ENCODE measurements around the gene CBFA2T3. TPM values are rescaled to one million over a fixed set of nuclear protein-coding genes. Genes with fewer than 3 reads are reported as not detected.

The CBFA2T3 gene
- total RNA-seq, 1 experiment from 2014 or later: 2.9 TPM

DNA sequence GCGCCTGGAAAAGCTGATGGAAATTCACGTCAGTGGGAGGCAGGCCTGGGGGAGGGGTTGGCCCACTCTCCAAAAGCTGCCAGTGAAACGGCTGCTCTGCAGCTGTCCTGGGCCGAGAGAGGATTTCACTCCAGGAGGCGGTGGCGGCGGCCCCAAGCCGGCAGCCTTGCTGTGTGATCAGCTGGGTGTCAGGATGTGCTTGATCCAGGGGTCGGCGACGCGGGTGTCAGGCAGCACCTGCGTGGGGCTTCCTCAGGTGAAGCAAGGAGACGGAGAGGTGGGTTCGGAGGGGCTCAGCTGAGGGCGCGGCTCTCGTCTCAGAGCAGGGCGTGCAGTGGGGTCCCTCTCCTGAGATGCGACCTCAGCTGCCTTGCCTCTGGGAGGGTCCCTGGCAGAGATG lies 7.0 kb downstream of the CBFA2T3 start:
- Mint-ChIP-seq H3K4me3 (no peak overlapping the region), H3K4me1 (peaks cover 0 to 6% of the 10 kb centered on the region in 2 experiments; a peak in 1 of 4 replicates), H3K27ac (no peak overlapping the region), H3K27me3 (ENCODE audit: low read depth) (no peaks in the 10 kb centered on the region), H3K36me3 (ENCODE audit: insufficient read depth in 1 of 3, low read depth in 3 of 3) (no peaks in the 10 kb centered on the region), H3K9me3 (no peaks in the 10 kb centered on the region; a peak in 1 of 5 replicates)
- Histone ChIP-seq H2AFZ (ENCODE audit: low read length) (no peak overlapping the region), H2BK5ac (ENCODE audit: insufficient read length, low read length) (no peak overlapping the region), H3K9ac (ENCODE audit: extremely low read depth, insufficient read length, low read length) (no peak overlapping the region), H2BK15ac (ENCODE audit: low read depth, low read length) (no peak overlapping the region), H3K27ac (ENCODE audit: insufficient read length, low read depth, low read length) (no peak overlapping the region), H4K8ac (replicated peaks; ENCODE audit: insufficient read length, low read depth, low read length) (no peak overlapping the region), H3K56ac (ENCODE audit: insufficient read length, low read depth, low read length) (no peak overlapping the region), H3K79me1 (ENCODE audit: insufficient read depth, low read depth, low read length, poor library complexity, severe bottlenecking) (no peaks in the 10 kb centered on the region), H3K23ac (ENCODE audit: insufficient read length, low read depth, low read length) (no peak overlapping the region), H4K91ac (ENCODE audit: insufficient read length, low read depth, low read length) (no peak overlapping the region), H3K9me3 (ENCODE audit: control insufficient read depth, low read depth, low read length) (no peaks in the 10 kb centered on the region), H2BK12ac (ENCODE audit: insufficient read length, low read depth, low read length) (no peak overlapping the region), H3K4me1 (ENCODE audit: insufficient read depth, low read length) (no peaks in the 10 kb centered on the region), H3K23me2 (ENCODE audit: insufficient read length, low read depth, low read length, poor library complexity, severe bottlenecking) (no peaks in the 10 kb centered on the region), H3K4me2 (ENCODE audit: insufficient read depth, insufficient read length, low read length) (no peak overlapping the region), H2BK120ac (ENCODE audit: low read depth, low read length, poor library complexity, severe bottlenecking) (no peak overlapping the region), H3K27me3 (ENCODE audit: insufficient read depth, low read length) (no peaks in the 10 kb centered on the region), H3T11ph (ENCODE audit: low read length) (no peak overlapping the region), H3K4ac (ENCODE audit: low read depth, low read length) (no peak overlapping the region), H4K20me1 (ENCODE audit: control insufficient read depth, insufficient read depth, insufficient read length) (no peaks in the 10 kb centered on the region), H4K5ac (ENCODE audit: insufficient read length, low read depth, low read length) (no peak overlapping the region), H3K79me2 (ENCODE audit: insufficient read depth, low read length) (no peaks in the 10 kb centered on the region), H2BK20ac (ENCODE audit: low read depth, low read length, poor library complexity, severe bottlenecking) (no peak overlapping the region), H2AK5ac (ENCODE audit: insufficient read length, low read length) (no peak overlapping the region), H3K14ac (ENCODE audit: insufficient read depth, low read length) (no peak overlapping the region), H3K18ac (ENCODE audit: insufficient read length, low read depth, low read length) (no peak overlapping the region)
- TF ChIP-seq, protein P1, sequence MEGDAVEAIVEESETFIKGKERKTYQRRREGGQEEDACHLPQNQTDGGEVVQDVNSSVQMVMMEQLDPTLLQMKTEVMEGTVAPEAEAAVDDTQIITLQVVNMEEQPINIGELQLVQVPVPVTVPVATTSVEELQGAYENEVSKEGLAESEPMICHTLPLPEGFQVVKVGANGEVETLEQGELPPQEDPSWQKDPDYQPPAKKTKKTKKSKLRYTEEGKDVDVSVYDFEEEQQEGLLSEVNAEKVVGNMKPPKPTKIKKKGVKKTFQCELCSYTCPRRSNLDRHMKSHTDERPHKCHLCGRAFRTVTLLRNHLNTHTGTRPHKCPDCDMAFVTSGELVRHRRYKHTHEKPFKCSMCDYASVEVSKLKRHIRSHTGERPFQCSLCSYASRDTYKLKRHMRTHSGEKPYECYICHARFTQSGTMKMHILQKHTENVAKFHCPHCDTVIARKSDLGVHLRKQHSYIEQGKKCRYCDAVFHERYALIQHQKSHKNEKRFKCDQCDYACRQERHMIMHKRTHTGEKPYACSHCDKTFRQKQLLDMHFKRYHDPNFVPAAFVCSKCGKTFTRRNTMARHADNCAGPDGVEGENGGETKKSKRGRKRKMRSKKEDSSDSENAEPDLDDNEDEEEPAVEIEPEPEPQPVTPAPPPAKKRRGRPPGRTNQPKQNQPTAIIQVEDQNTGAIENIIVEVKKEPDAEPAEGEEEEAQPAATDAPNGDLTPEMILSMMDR (conservative IDR thresholded peaks at IDR 0.05): no peak
- no peak for DNase-seq
- no CpG with 5 or more reads among the region's 20 CpGs for WGBS (ENCODE audit: extremely low coverage, insufficient read length, low lambda C conversion rate)

Measured in H9 (cell line).